H9 (cell line): ENCODE results near the gene KRTAP12-1. TPM values are rescaled to one million over a fixed set of nuclear protein-coding genes. Genes with fewer than 3 reads are reported as not detected.

ENCODE experiments used
- DNase-seq: peaks from one replicate; pipeline ENCODE4 v3.0.0-alpha.2; 2017
- H2AFZ ChIP-seq: one replicate; pipeline ENCODE4 v1.6.1; 2013; ENCODE audit warnings: mild to moderate bottlenecking, low read length, control low read depth, moderate library complexity
- H2AK5ac ChIP-seq: 2 replicates; pipeline ENCODE4 v1.6.1; 2013; ENCODE audit warnings: low read length, control low read depth, mixed read lengths; ENCODE audit not compliant: insufficient read length
- H2BK120ac ChIP-seq: one replicate; pipeline ENCODE4 v1.6.1; 2013; ENCODE audit warnings: low read depth, mild to moderate bottlenecking, low read length, control low read depth, inconsistent platforms; ENCODE audit not compliant: poor library complexity, severe bottlenecking
- H2BK12ac ChIP-seq: 2 replicates; pipeline ENCODE4 v1.6.1; 2013; ENCODE audit warnings: low read length, control low read depth, mixed read lengths, low read depth; ENCODE audit not compliant: insufficient read length
- H2BK15ac ChIP-seq: 2 replicates; pipeline ENCODE4 v1.6.1; 2013; ENCODE audit warnings: low read depth, low read length, control low read depth
- H2BK20ac ChIP-seq: one replicate; pipeline ENCODE4 v1.6.1; 2013; ENCODE audit warnings: low read depth, mild to moderate bottlenecking, low read length, control low read depth, inconsistent platforms; ENCODE audit not compliant: poor library complexity, severe bottlenecking
- H2BK5ac ChIP-seq: 2 replicates; pipeline ENCODE4 v1.6.1; 2013; ENCODE audit warnings: low read length, control low read depth, mixed read lengths; ENCODE audit not compliant: insufficient read length
- H3K14ac ChIP-seq: 2 replicates; pipeline ENCODE4 v1.6.1; 2013; ENCODE audit warnings: low read length, control low read depth; ENCODE audit not compliant: insufficient read depth
- H3K18ac ChIP-seq: 2 replicates; pipeline ENCODE4 v1.6.1; 2013; ENCODE audit warnings: low read depth, mild to moderate bottlenecking, mixed read lengths, low read length, control low read depth; ENCODE audit not compliant: insufficient read length
- H3K23ac ChIP-seq: 2 replicates; pipeline ENCODE4 v1.6.1; 2013; ENCODE audit warnings: low read length, control low read depth, mixed read lengths, low read depth; ENCODE audit not compliant: insufficient read length
- H3K23me2 ChIP-seq: 2 replicates; pipeline ENCODE4 v1.6.1; 2013; ENCODE audit warnings: low read depth, mild to moderate bottlenecking, mixed read lengths, low read length, control low read depth; ENCODE audit not compliant: insufficient read length, poor library complexity, severe bottlenecking
- H3K27ac ChIP-seq: 2 replicates; pipeline ENCODE4 v1.5.1; 2013; ENCODE audit warnings: low read length, control low read depth, mixed read lengths, low read depth; ENCODE audit not compliant: insufficient read length
- H3K27me3 ChIP-seq: 2 replicates; pipeline ENCODE4 v1.6.1; 2013; ENCODE audit warnings: low read length, control low read depth, inconsistent platforms; ENCODE audit not compliant: insufficient read depth
- H3K4ac ChIP-seq: 2 replicates; pipeline ENCODE4 v1.6.1; 2013; ENCODE audit warnings: low read depth, mild to moderate bottlenecking, control low read depth, inconsistent platforms, low read length, moderate library complexity
- H3K4me1 ChIP-seq: 2 replicates; pipeline ENCODE4 v1.6.1; 2013; ENCODE audit warnings: low read length, control low read depth, inconsistent platforms; ENCODE audit not compliant: insufficient read depth
- H3K4me2 ChIP-seq: 2 replicates; pipeline ENCODE4 v1.6.1; 2013; ENCODE audit warnings: low read length, control low read depth, mixed read lengths; ENCODE audit not compliant: insufficient read length, insufficient read depth
- H3K56ac ChIP-seq: 2 replicates; pipeline ENCODE4 v1.6.1; 2013; ENCODE audit warnings: low read depth, mild to moderate bottlenecking, mixed read lengths, low read length, control low read depth; ENCODE audit not compliant: insufficient read length
- H3K79me1 ChIP-seq: 2 replicates; pipeline ENCODE4 v1.6.1; 2013; ENCODE audit warnings: low read depth, mild to moderate bottlenecking, moderate library complexity, low read length, control low read depth, inconsistent platforms; ENCODE audit not compliant: insufficient read depth, poor library complexity, severe bottlenecking
- H3K79me2 ChIP-seq: 2 replicates; pipeline ENCODE4 v1.6.1; 2013; ENCODE audit warnings: low read length, control low read depth, inconsistent platforms; ENCODE audit not compliant: insufficient read depth
- H3K9ac ChIP-seq: 2 replicates; pipeline ENCODE4 v1.6.1; 2013; ENCODE audit warnings: low read length, control low read depth, mixed read lengths; ENCODE audit not compliant: insufficient read length; ENCODE audit errors: extremely low read depth
- H3K9me3 ChIP-seq: one replicate; pipeline ENCODE4 v1.6.1; 2013; ENCODE audit warnings: low read depth, low read length, inconsistent platforms; ENCODE audit not compliant: control insufficient read depth
- H3T11ph ChIP-seq: one replicate; pipeline ENCODE4 v1.6.1; 2013; ENCODE audit warnings: mild to moderate bottlenecking, low read length, control low read depth, inconsistent platforms
- H4K20me1 ChIP-seq: one replicate; pipeline ENCODE4 v1.6.1; 2013; ENCODE audit not compliant: control insufficient read depth, insufficient read length, insufficient read depth
- H4K5ac ChIP-seq: 2 replicates; pipeline ENCODE4 v1.6.1; 2013; ENCODE audit warnings: low read depth, mild to moderate bottlenecking, mixed read lengths, low read length, control low read depth; ENCODE audit not compliant: insufficient read length
- H4K8ac ChIP-seq: replicated peaks from 2 replicates; pipeline ENCODE4 v1.6.1; 2013; ENCODE audit warnings: low read length, control low read depth, mixed read lengths, low read depth; ENCODE audit not compliant: insufficient read length
- H4K91ac ChIP-seq: 2 replicates; pipeline ENCODE4 v1.6.1; 2013; ENCODE audit warnings: low read depth, mild to moderate bottlenecking, moderate library complexity, mixed read lengths, low read length, control low read depth; ENCODE audit not compliant: insufficient read length
- H3K27ac Mint-ChIP-seq, 3 experiments: 2 replicates in 2 of 3; 3 replicates in 1 of 3; pipeline ENCODE4 v1.8.0; 2020 to 2021; ENCODE audit warnings: mixed read lengths in 3 of 3, mild to moderate bottlenecking in 1 of 3, moderate library complexity in 1 of 3
- H3K27me3 Mint-ChIP-seq: 2 replicates; pipeline ENCODE4 v1.8.0; 2021; ENCODE audit warnings: low read depth, mild to moderate bottlenecking, moderate library complexity, mixed read lengths
- H3K36me3 Mint-ChIP-seq, 3 experiments: 2 replicates in 2 of 3; 3 replicates in 1 of 3; pipeline ENCODE4 v1.8.0; 2020 to 2021; ENCODE audit warnings: low read depth in 3 of 3, mixed read lengths in 3 of 3; ENCODE audit not compliant: insufficient read depth in 1 of 3
- H3K4me1 Mint-ChIP-seq, 2 experiments: 2 replicates each; pipeline ENCODE4 v1.8.0; 2020; ENCODE audit warnings: mixed read lengths in 2 of 2
- H3K4me3 Mint-ChIP-seq, 2 experiments: 2 replicates in 1 of 2; 3 replicates in 1 of 2; pipeline ENCODE4 v1.8.0; 2020 to 2021; ENCODE audit warnings: mild to moderate bottlenecking in 2 of 2, mixed read lengths in 2 of 2, moderate library complexity in 1 of 2
- H3K9me3 Mint-ChIP-seq, 2 experiments: 2 replicates in 1 of 2; 3 replicates in 1 of 2; pipeline ENCODE4 v1.8.0; 2020; ENCODE audit warnings: mild to moderate bottlenecking in 2 of 2, mixed read lengths in 2 of 2, moderate library complexity in 1 of 2
- CTCF ChIP-seq: fragments of 200-600 bp; sonication (generic); conservative IDR thresholded peaks from 3 replicates; pipeline ENCODE4 v1.8.0; 2021; ENCODE audit warnings: antibody characterized with exemption, mild to moderate bottlenecking
- WGBS: extraction: QIAGEN DNeasy Blood & Tissue Kit; methylation state at CpG from one replicate; pipeline ENCODE4 v1.1.7; 2013; ENCODE audit warnings: missing lambda C conversion rate, low lambda C conversion rate, mixed read lengths; ENCODE audit not compliant: insufficient read length; ENCODE audit errors: extremely low coverage; 5-methylcytosine and 5-hydroxymethylcytosine counted together
- total RNA-seq: library from RNA; stranded (reverse); gene quantifications from 2 replicates; pipeline ENCODE4 v1.2.1, GENCODE V29; 2021

Gene KRTAP12-1
- total RNA-seq, 1 experiment from 2014 or later, result not detected

- Histone ChIP-seq H2BK15ac (no peak overlapping the region), H4K8ac (no peak overlapping the region), H3K27ac (no peak overlapping the region), H3K9me3 (no peaks in the 10 kb centered on the region), H2AK5ac (no peak overlapping the region), H2BK12ac (no peak overlapping the region), H3K4ac (no peak overlapping the region), H2BK20ac (no peak overlapping the region), H2BK120ac (no peak overlapping the region), H4K20me1 (no peaks in the 10 kb centered on the region), H3K18ac (no peak overlapping the region), H3K27me3 (peaks cover 44% of the 10 kb centered on the region; the same call in 1 of the 2 replicates), H2BK5ac (no peak overlapping the region), H3K79me2 (no peaks in the 10 kb centered on the region), H3K23me2 (peaks cover 29% of the 10 kb centered on the region), H2AFZ (no peak overlapping the region), H3K9ac (no peak overlapping the region), H4K5ac (no peak overlapping the region), H3T11ph (no peak overlapping the region), H3K56ac (no peak overlapping the region), H3K79me1 (no peaks in the 10 kb centered on the region), H3K4me2 (peak overlapping the region; percentile 39), H3K14ac (no peak overlapping the region), H3K4me1 (peaks cover 3% of the 10 kb centered on the region; the same call in 1 of the 2 replicates), H3K23ac (no peak overlapping the region), H4K91ac (no peak overlapping the region)
- no peaks in the 10 kb centered on the region; a peak in 3 of 7 replicates for H3K36me3 Mint-ChIP-seq
- no CpG with 5 or more reads among the region's 22 CpGs for WGBS
- peaks cover 85% of the 10 kb centered on the region for H3K27me3 Mint-ChIP-seq
- no peak for TF ChIP-seq CTCF
- peak; percentile 31 for DNase-seq
- H3K4me3 Mint-ChIP-seq, result peak overlapping the region; percentile 14 to 74
- H3K27ac Mint-ChIP-seq, result no peak overlapping the region
- H3K9me3 Mint-ChIP-seq, result no peaks in the 10 kb centered on the region; a peak in 1 of 5 replicates
- H3K4me1 Mint-ChIP-seq, result peaks cover 52 to 63% of the 10 kb centered on the region in 2 experiments
These were observed 30.5 kb upstream of the KRTAP12-1 start for GRCh38 chr21:44712203-44713028.
